GM12892 (cell line): Measurements from ENCODE around the gene YWHAE. TPM values are rescaled to one million over a fixed set of nuclear protein-coding genes. Genes with fewer than 3 reads are reported as not detected.
A peak's percentile ranks its signal among the peaks of the same experiment; 100 is the strongest.
"Not testable (repeated sequence)": the region's sequence is repeated elsewhere in the genome, so short reads cannot be mapped to it uniquely, and the experiment has no call there.

ENCODE experiments used
- DNase-seq: peaks from one replicate; pipeline ENCODE4 v3.0.0; 2011; ENCODE audit not compliant: insufficient read length
- FAIRE-seq: peaks from 2 replicates; lab custom pipeline; 2011; peaks lifted over from hg19 to GRCh38; lab: Jason Lieb, UNC
- POLR2A ChIP-seq: IDR thresholded peaks from 2 replicates; pipeline ENCODE4 v1.6.1; 2011; ENCODE audit warnings: low read depth, low read length, control low read depth
- POLR2AphosphoS5 ChIP-seq: IDR thresholded peaks from 2 replicates; pipeline ENCODE4 v1.6.1; 2011; ENCODE audit warnings: low read depth, low read length, control low read depth
- TAF1 ChIP-seq: IDR thresholded peaks from 2 replicates; pipeline ENCODE4 v1.6.1; 2011; ENCODE audit warnings: low read depth, mild to moderate bottlenecking, control low read depth, low read length, borderline replicate concordance
- polyA plus RNA-seq: library from polyadenylated mRNA; unstranded; fragments of >200 nt; gene quantifications from one replicate; pipeline ENCODE4 v1.2.1, GENCODE V29; 2012; ENCODE audit warnings: missing spikeins, inconsistent platforms; ENCODE audit not compliant: missing spikeins

Gene YWHAE
- 375 TPM for polyA plus RNA-seq

GRCh38 chr17:1399679-1400512 lies at the start of gene YWHAE:
Gene YWHAE, minus strand, starts transcription at chr17:1400222. Its CDS starts 112 bp downstream, at chr17:1400110.
- peak; percentile 97 for TF ChIP-seq POLR2AphosphoS5
- peak; percentile 97 for TF ChIP-seq POLR2A
- peak; percentile 96 for TF ChIP-seq TAF1
- DNase-seq (peak; percentile 94), FAIRE-seq (peak; percentile 92)

- no peak for DNase-seq
- no peak for FAIRE-seq
- no peak for TF ChIP-seq POLR2A
- TF ChIP-seq POLR2AphosphoS5, result no peak
- no peak for TF ChIP-seq TAF1
Measured at GRCh38 chr17:1449412-1449967, 49.5 kb upstream of the YWHAE start.

GRCh38 chr17:1447052-1447451 lies 47.0 kb upstream of the YWHAE start:
- TF ChIP-seq TAF1 (no peak), POLR2AphosphoS5 (no peak), POLR2A (no peak)
- no peak for DNase-seq

GRCh38 chr17:1446201-1446600 lies 46.2 kb upstream of the YWHAE start:
- TF ChIP-seq POLR2AphosphoS5 (no peak), POLR2A (no peak), TAF1 (no peak)
- FAIRE-seq, result no peak
- DNase-seq, result no peak

More at GRCh38 chr17:1447052-1447451, 47.0 kb upstream of the YWHAE start:
- no peak for FAIRE-seq

GRCh38 chr17:1445695-1446094 lies 45.7 kb upstream of the YWHAE start:
- DNase-seq, FAIRE-seq: not testable (repeated sequence)

GRCh38 chr17:1442721-1443120 lies 42.7 kb upstream of the YWHAE start:
- not testable (repeated sequence) for DNase-seq, FAIRE-seq

GRCh38 chr17:1442187-1442586 lies 42.2 kb upstream of the YWHAE start:
- TF ChIP-seq POLR2A (no peak), POLR2AphosphoS5 (no peak)

GRCh38 chr17:1440921-1441320 lies 40.9 kb upstream of the YWHAE start:
- DNase-seq (no peak), FAIRE-seq (no peak)
- no peak for TF ChIP-seq POLR2AphosphoS5
- no peak for TF ChIP-seq POLR2A
- no peak for TF ChIP-seq TAF1

More at GRCh38 chr17:1442187-1442586, 42.2 kb upstream of the YWHAE start:
- DNase-seq, result no peak
- FAIRE-seq, result no peak

- FAIRE-seq, result no peak
- no peak for DNase-seq
- TF ChIP-seq POLR2AphosphoS5 (no peak), TAF1 (no peak), POLR2A (no peak)
Measured at GRCh38 chr17:1438593-1439083, 38.6 kb upstream of the YWHAE start.

GRCh38 chr17:1435326-1435725 lies 35.3 kb upstream of the YWHAE start:
- no peak for TF ChIP-seq TAF1
- TF ChIP-seq POLR2AphosphoS5, result no peak
- TF ChIP-seq POLR2A, result no peak
- FAIRE-seq, result no peak
- no peak for DNase-seq

GRCh38 chr17:1434150-1434549 lies 34.1 kb upstream of the YWHAE start:
- FAIRE-seq, result no peak

GRCh38 chr17:1431631-1432104 lies 31.6 kb upstream of the YWHAE start:
- peak; percentile 66 for FAIRE-seq

More at GRCh38 chr17:1434150-1434549, 34.1 kb upstream of the YWHAE start:
- DNase-seq, result no peak
- no peak for TF ChIP-seq POLR2A
- TF ChIP-seq POLR2AphosphoS5, result no peak
- no peak for TF ChIP-seq TAF1

More at GRCh38 chr17:1431631-1432104, 31.6 kb upstream of the YWHAE start:
- TF ChIP-seq TAF1 (no peak), POLR2AphosphoS5 (peak; percentile 63; the same call in 1 of the 2 replicates), POLR2A (0 out of 2 replicates have a peak, but pooled peaks have one; percentile 43)
- DNase-seq, result no peak
